IMR-90 (cell line): ENCODE data around the gene FRMPD4.

Experiments used
- CHD1 ChIP-seq: IDR thresholded peaks from 2 replicates; pipeline ENCODE4 v1.6.1; 2012; ENCODE audit warnings: low read depth, low read length, improper control_type of control experiment
- CTCF ChIP-seq: conservative IDR thresholded peaks from 2 replicates; pipeline ENCODE4 v1.5.1; 2012; ENCODE audit warnings: mild to moderate bottlenecking, low read depth, low read length, improper control_type of control experiment
- POLR2A ChIP-seq: IDR thresholded peaks from 2 replicates; pipeline ENCODE4 v1.6.1; 2012; ENCODE audit warnings: mild to moderate bottlenecking, low read depth, low read length
- RCOR1 ChIP-seq: IDR thresholded peaks from 2 replicates; pipeline ENCODE4 v1.6.1; 2012; ENCODE audit warnings: mild to moderate bottlenecking, low read length, improper control_type of control experiment; ENCODE audit not compliant: insufficient replicate concordance
- USF2 ChIP-seq: fragments of 150-350 bp; IDR thresholded peaks from 2 replicates; pipeline ENCODE4 v1.6.1; 2017; ENCODE audit warnings: mild to moderate bottlenecking, antibody characterized with exemption, low read length, low read depth

GRCh38 chrX:12128017-12128416, 10.3 kb upstream of the FRMPD4 start:
- TF ChIP-seq POLR2A (no peak), USF2 (no peak), CTCF (no peak), CHD1 (no peak), RCOR1 (no peak)
